IMR-90 (cell line): Measurements from ENCODE around the gene C1GALT1. TPM values are rescaled to one million over a fixed set of nuclear protein-coding genes. Genes with fewer than 3 reads are reported as not detected.

Source experiments
- ATAC-seq: fragments of 200-7000 bp; cut with Tn5 transposase; 2 replicates; pipeline ENCODE4 v1.9.1; 2020; ENCODE audit warnings: low read depth, mild to moderate bottlenecking, moderate library complexity
- BruUV-seq: library from RNA; stranded (reverse); fragments of 400-500 nt; replicated peaks from 2 replicates; lab custom pipeline; 2021; lab: Mats Ljungman, UMichigan
- CTCF ChIA-PET: fragments of 300-600 bp; formaldehyde crosslinking; extraction: SDS; loops from one replicate; lab custom pipeline; 2021; ENCODE audit warnings: antibody characterized with exemption; lab: Yijun Ruan, JAX
- POLR2A ChIA-PET: fragments of 300-600 bp; sonication (Branson Sonifier 250); formaldehyde crosslinking; loops from one replicate; lab custom pipeline; 2022; ENCODE audit warnings: antibody characterized with exemption; ENCODE audit not compliant: unreplicated experiment; lab: Charles Lee
- DNase-seq: peaks from one replicate; pipeline ENCODE4 v3.0.0; 2013
- H2AFZ ChIP-seq: replicated peaks from 2 replicates; pipeline ENCODE3; 2013; ENCODE audit warnings: low read length, mild to moderate bottlenecking; ENCODE audit not compliant: poor library complexity
- H2AK5ac ChIP-seq: 2 replicates; pipeline ENCODE4 v1.6.1; 2013; ENCODE audit warnings: low read depth, low read length, inconsistent platforms
- H2AK9ac ChIP-seq: replicated peaks from 2 replicates; pipeline ENCODE3; 2013; ENCODE audit warnings: mild to moderate bottlenecking, low read depth, low read length, moderate library complexity; ENCODE audit not compliant: poor library complexity
- H2BK120ac ChIP-seq: 2 replicates; pipeline ENCODE4 v1.6.1; 2013; ENCODE audit warnings: low read depth, low read length, inconsistent platforms
- H2BK15ac ChIP-seq: 3 replicates; pipeline ENCODE4 v1.6.1; 2013; ENCODE audit warnings: low read depth, low read length, inconsistent platforms
- H2BK20ac ChIP-seq: 2 replicates; pipeline ENCODE4 v1.6.1; 2013; ENCODE audit warnings: low read depth, mild to moderate bottlenecking, inconsistent platforms, low read length, moderate library complexity
- H2BK5ac ChIP-seq: 2 replicates; pipeline ENCODE4 v1.6.1; 2013; ENCODE audit warnings: mild to moderate bottlenecking, low read depth, low read length, inconsistent platforms; ENCODE audit not compliant: poor library complexity, severe bottlenecking
- H3K14ac ChIP-seq: replicated peaks from 2 replicates; pipeline ENCODE4 v1.6.1; 2013; ENCODE audit warnings: low read depth, low read length, inconsistent platforms
- H3K18ac ChIP-seq: 2 replicates; pipeline ENCODE4 v1.6.1; 2013; ENCODE audit warnings: low read depth, low read length, control low read depth
- H3K23ac ChIP-seq: 2 replicates; pipeline ENCODE4 v1.6.1; 2013; ENCODE audit warnings: low read depth, low read length, inconsistent platforms
- H3K27ac ChIP-seq: 2 replicates; pipeline ENCODE4 v1.5.1; 2013; ENCODE audit warnings: mild to moderate bottlenecking, control low read depth, low read length; ENCODE audit not compliant: insufficient read depth
- H3K27me3 ChIP-seq: 2 replicates; pipeline ENCODE4 v1.6.1; 2013; ENCODE audit warnings: low read length; ENCODE audit not compliant: control insufficient read depth, insufficient read depth
- H3K36me3 ChIP-seq: 2 replicates; pipeline ENCODE4 v1.6.1; 2013; ENCODE audit warnings: low read length, mixed read lengths; ENCODE audit not compliant: control insufficient read depth, insufficient read depth
- H3K4ac ChIP-seq: 2 replicates; pipeline ENCODE4 v1.6.1; 2013; ENCODE audit warnings: low read depth, low read length, inconsistent platforms
- H3K4me1 ChIP-seq: 2 replicates; pipeline ENCODE4 v1.6.1; 2013; ENCODE audit warnings: low read length, mixed read lengths; ENCODE audit not compliant: control insufficient read depth, insufficient read depth
- H3K4me2 ChIP-seq: 2 replicates; pipeline ENCODE4 v1.6.1; 2013; ENCODE audit warnings: low read depth, mild to moderate bottlenecking, control low read depth, low read length, moderate library complexity
- H3K4me3 ChIP-seq: 2 replicates; pipeline ENCODE4 v1.5.1; 2013; ENCODE audit warnings: low read depth, mild to moderate bottlenecking, control low read depth, low read length, moderate library complexity; ENCODE audit not compliant: insufficient read depth
- H3K56ac ChIP-seq: 2 replicates; pipeline ENCODE4 v1.6.1; 2013; ENCODE audit warnings: low read length, inconsistent platforms; ENCODE audit not compliant: insufficient read depth; ENCODE audit errors: extremely low read depth
- H3K79me1 ChIP-seq, 2 experiments: 2 replicates each; pipeline ENCODE4 v1.6.1; 2013; ENCODE audit warnings: low read length in 2 of 2, inconsistent platforms in 1 of 2, low read depth in 1 of 2
- H3K9ac ChIP-seq: 2 replicates; pipeline ENCODE4 v1.6.1; 2013; ENCODE audit warnings: low read depth, low read length, control low read depth
- H3K9me1 ChIP-seq: 2 replicates; pipeline ENCODE4 v1.6.1; 2013; ENCODE audit warnings: low read length, inconsistent platforms; ENCODE audit not compliant: insufficient read depth
- H3K9me3 ChIP-seq: 2 replicates; pipeline ENCODE4 v1.6.1; 2013; ENCODE audit warnings: low read length; ENCODE audit not compliant: control insufficient read depth, insufficient read depth
- H4K20me1 ChIP-seq: 2 replicates; pipeline ENCODE4 v1.6.1; 2013; ENCODE audit warnings: low read length, inconsistent platforms; ENCODE audit not compliant: insufficient read depth
- H4K5ac ChIP-seq: 2 replicates; pipeline ENCODE4 v1.6.1; 2013; ENCODE audit warnings: mild to moderate bottlenecking, low read depth, low read length, control low read depth
- H4K8ac ChIP-seq, 2 experiments: 2 replicates each; pipeline ENCODE4 v1.6.1; 2013; ENCODE audit warnings: low read depth in 2 of 2, low read length in 2 of 2, control low read depth in 1 of 2, inconsistent platforms in 1 of 2
- H4K91ac ChIP-seq: 2 replicates; pipeline ENCODE4 v1.6.1; 2013; ENCODE audit warnings: low read depth, low read length, inconsistent platforms; ENCODE audit not compliant: insufficient read depth
- CEBPB ChIP-seq: IDR thresholded peaks from 2 replicates; pipeline ENCODE4 v1.6.1; 2012; ENCODE audit warnings: low read depth, low read length, improper control_type of control experiment
- ELK1 ChIP-seq: fragments of 150-350 bp; IDR thresholded peaks from 2 replicates; pipeline ENCODE4 v1.6.1; 2016; ENCODE audit warnings: low read depth, mild to moderate bottlenecking, low read length, moderate library complexity, borderline replicate concordance
- WGBS, 2 experiments: methylation state at CpG; one replicate each; pipeline versions ENCODE4 v1.1.5 to v1.1.7; 2013; ENCODE audit warnings: missing lambda C conversion rate in 2 of 2; ENCODE audit not compliant: insufficient read length in 1 of 2; ENCODE audit errors: extremely low coverage in 2 of 2; 5-methylcytosine and 5-hydroxymethylcytosine counted together
- dilution Hi-C: fragments of 300-500 bp; cut with HindIII; formaldehyde crosslinking; loops from one replicate; pipeline ENCODE4 v1.14.3; 2018; ENCODE audit warnings: low sequenced_read_pairs; ENCODE audit not compliant: unreplicated experiment
- in situ Hi-C: fragments of 300-500 bp; cut with MboI; formaldehyde crosslinking; loops from 3 replicates; pipeline ENCODE4 v1.14.3; 2019; ENCODE audit warnings: low sequenced_read_pairs, inconsistent platforms, mixed read lengths
- intact Hi-C: fragments of 100-400 bp; cut with micrococcal nuclease; formaldehyde crosslinking; loops from 2 replicates; pipeline ENCODE4 v1.10.0; 2022
- polyA plus RNA-seq, 3 experiments: library from polyadenylated mRNA; depleted of rRNA; stranded (reverse); fragments of >200 nt; gene quantifications; 2 replicates each; pipeline ENCODE4 v1.2.3, GENCODE V29; 2012; ENCODE audit warnings: low replicate concordance in 1 of 3
- total RNA-seq: library from RNA; depleted of rRNA; stranded (reverse); fragments of >200 nt; gene quantifications from 2 replicates; pipeline ENCODE4 v1.2.3, GENCODE V29; 2012

The C1GALT1 gene
- total and polyA plus RNA-seq, 2 of the 4 experiments (the other 2 are of a cell fraction): 11.6 to 12.2 TPM

DNA sequence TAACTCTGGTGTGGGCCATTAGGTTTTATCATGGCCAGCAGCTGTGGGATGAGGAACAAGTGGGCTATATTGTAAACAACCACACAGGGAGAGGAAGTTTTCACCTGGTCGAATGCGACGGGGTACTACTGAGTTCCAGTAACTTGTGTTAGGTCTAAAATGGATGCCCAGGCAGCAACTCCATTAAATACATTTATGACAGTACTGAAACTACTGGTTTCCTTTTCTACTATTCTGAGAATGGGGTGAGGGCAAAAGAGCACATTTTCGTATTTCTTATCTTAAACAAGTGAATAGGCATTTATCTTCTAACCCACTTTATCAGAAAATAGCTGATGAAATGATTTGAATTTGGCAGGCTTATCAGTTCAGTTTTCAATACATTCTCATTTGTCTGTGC lies 109.7 kb downstream of the C1GALT1 start:
- H4K8ac ChIP-seq: no peak overlapping the region
- H4K91ac ChIP-seq: no peak overlapping the region
- ChIA-PET CTCF (no interaction called here), POLR2A (no interaction called here)
- no peaks in the 10 kb centered on the region for H3K9me1 ChIP-seq
- H3K4me1 ChIP-seq: no peaks in the 10 kb centered on the region
- no peak overlapping the region for H3K18ac ChIP-seq
- H3K9ac ChIP-seq: no peak overlapping the region
- H3K23ac ChIP-seq: no peak overlapping the region
- DNase-seq (no peak), ATAC-seq (no peak)
- no peaks in the 10 kb centered on the region for H3K36me3 ChIP-seq
- no peak overlapping the region for H3K4me2 ChIP-seq
- intact Hi-C loops: no loop called here
- H3K4me3 ChIP-seq: no peak overlapping the region
- no peak overlapping the region for H2AFZ ChIP-seq
- H3K27ac ChIP-seq: no peak overlapping the region
- no peak overlapping the region for H2AK9ac ChIP-seq
- H3K4ac ChIP-seq: no peak overlapping the region
- no peaks in the 10 kb centered on the region for H3K79me1 ChIP-seq
- in situ Hi-C loops: no loop called here
- no peaks in the 10 kb centered on the region for H3K9me3 ChIP-seq
- no peak overlapping the region for H2BK15ac ChIP-seq
- TF ChIP-seq CEBPB (no peak), ELK1 (no peak)
- no peak overlapping the region for H3K14ac ChIP-seq
- H4K5ac ChIP-seq: no peak overlapping the region
- no peak overlapping the region for H2BK20ac ChIP-seq
- no CpG with 5 or more reads among the region's 4 CpGs for WGBS, 2 experiments
- H3K56ac ChIP-seq: no peak overlapping the region
- H2BK120ac ChIP-seq: no peak overlapping the region
- BruUV-seq: no TSS peak
- H3K27me3 ChIP-seq: no peaks in the 10 kb centered on the region
- dilution Hi-C loops: no loop called here
- no peak overlapping the region for H2BK5ac ChIP-seq
- H2AK5ac ChIP-seq: no peak overlapping the region
- H4K20me1 ChIP-seq: no peaks in the 10 kb centered on the region
